HFFc6 (cell line): ENCODE measurements around the gene CDH1. TPM values are rescaled to one million over a fixed set of nuclear protein-coding genes. Genes with fewer than 3 reads are reported as not detected.

Experiments used
- DNase-seq: peaks from one replicate; pipeline ENCODE4 v3.0.0-alpha.2; 2018
- H3K27ac Mint-ChIP-seq: 2 replicates; pipeline ENCODE4 v1.8.0; 2020; ENCODE audit warnings: mild to moderate bottlenecking, mixed read lengths
- H3K27me3 Mint-ChIP-seq: 2 replicates; pipeline ENCODE4 v1.8.0; 2021; ENCODE audit warnings: mild to moderate bottlenecking, moderate library complexity, mixed read lengths; ENCODE audit not compliant: insufficient read depth
- H3K36me3 Mint-ChIP-seq: 2 replicates; pipeline ENCODE4 v1.8.0; 2021; ENCODE audit warnings: low read depth, mixed read lengths
- H3K4me1 Mint-ChIP-seq: 2 replicates; pipeline ENCODE4 v1.8.0; 2020; ENCODE audit warnings: low read depth, mixed read lengths
- H3K4me3 Mint-ChIP-seq: 2 replicates; pipeline ENCODE4 v1.8.0; 2020; ENCODE audit warnings: mild to moderate bottlenecking, moderate library complexity, mixed read lengths
- H3K9me3 Mint-ChIP-seq: 2 replicates; pipeline ENCODE4 v1.8.0; 2020; ENCODE audit warnings: mild to moderate bottlenecking, mixed read lengths
- total RNA-seq, 6 experiments: library from RNA; stranded (reverse); fragmentation: NEBNext Ultra II Directional; extraction: Animal tissue kit (Norgen Biotek cat#: 25700); gene quantifications; 2 replicates in 1 of 6; 3 replicates in 5 of 6; pipeline ENCODE4 v1.2.3, GENCODE V29; 2021
- TF ChIP-seq, protein P1 (sequence below): fragments of 200-600 bp; sonication (generic); IDR thresholded peaks from 2 replicates; pipeline ENCODE4 v1.5.0; 2021; ENCODE audit warnings: antibody characterized with exemption, mild to moderate bottlenecking

Gene CDH1
- total RNA-seq, 6 experiments from 2014 or later: 0.24 to 1.4 (median 0.41) TPM

DNA sequence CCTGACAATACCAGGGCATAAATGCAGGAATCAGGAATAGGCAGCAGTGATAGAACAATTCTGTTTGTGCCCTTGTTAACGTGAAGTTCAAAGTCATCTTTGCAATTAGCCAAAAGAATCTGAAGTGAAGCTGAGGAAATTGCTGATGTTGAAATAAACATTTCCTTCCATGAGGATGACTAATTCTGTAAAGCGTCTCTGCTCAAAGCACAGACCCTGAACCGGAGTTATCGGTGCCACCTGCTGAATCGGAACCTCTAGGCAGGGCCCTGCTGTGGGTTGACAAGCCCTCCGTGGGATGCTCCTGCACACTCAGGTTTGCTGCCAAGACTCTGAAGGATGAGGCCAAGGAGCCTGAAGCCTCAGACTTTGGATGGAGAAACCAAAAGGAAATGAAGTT lies 37.0 kb upstream of the CDH1 start:
- H3K27me3 Mint-ChIP-seq: peaks cover 11% of the 10 kb centered on the region
- TF ChIP-seq, protein P1, sequence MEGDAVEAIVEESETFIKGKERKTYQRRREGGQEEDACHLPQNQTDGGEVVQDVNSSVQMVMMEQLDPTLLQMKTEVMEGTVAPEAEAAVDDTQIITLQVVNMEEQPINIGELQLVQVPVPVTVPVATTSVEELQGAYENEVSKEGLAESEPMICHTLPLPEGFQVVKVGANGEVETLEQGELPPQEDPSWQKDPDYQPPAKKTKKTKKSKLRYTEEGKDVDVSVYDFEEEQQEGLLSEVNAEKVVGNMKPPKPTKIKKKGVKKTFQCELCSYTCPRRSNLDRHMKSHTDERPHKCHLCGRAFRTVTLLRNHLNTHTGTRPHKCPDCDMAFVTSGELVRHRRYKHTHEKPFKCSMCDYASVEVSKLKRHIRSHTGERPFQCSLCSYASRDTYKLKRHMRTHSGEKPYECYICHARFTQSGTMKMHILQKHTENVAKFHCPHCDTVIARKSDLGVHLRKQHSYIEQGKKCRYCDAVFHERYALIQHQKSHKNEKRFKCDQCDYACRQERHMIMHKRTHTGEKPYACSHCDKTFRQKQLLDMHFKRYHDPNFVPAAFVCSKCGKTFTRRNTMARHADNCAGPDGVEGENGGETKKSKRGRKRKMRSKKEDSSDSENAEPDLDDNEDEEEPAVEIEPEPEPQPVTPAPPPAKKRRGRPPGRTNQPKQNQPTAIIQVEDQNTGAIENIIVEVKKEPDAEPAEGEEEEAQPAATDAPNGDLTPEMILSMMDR: no peak
- peaks cover 14% of the 10 kb centered on the region for H3K4me1 Mint-ChIP-seq
- no peak overlapping the region for H3K4me3 Mint-ChIP-seq
- no peak overlapping the region for H3K27ac Mint-ChIP-seq
- peak; percentile 4 for DNase-seq
- no peaks in the 10 kb centered on the region for H3K36me3 Mint-ChIP-seq
- no peaks in the 10 kb centered on the region for H3K9me3 Mint-ChIP-seq

DNA sequence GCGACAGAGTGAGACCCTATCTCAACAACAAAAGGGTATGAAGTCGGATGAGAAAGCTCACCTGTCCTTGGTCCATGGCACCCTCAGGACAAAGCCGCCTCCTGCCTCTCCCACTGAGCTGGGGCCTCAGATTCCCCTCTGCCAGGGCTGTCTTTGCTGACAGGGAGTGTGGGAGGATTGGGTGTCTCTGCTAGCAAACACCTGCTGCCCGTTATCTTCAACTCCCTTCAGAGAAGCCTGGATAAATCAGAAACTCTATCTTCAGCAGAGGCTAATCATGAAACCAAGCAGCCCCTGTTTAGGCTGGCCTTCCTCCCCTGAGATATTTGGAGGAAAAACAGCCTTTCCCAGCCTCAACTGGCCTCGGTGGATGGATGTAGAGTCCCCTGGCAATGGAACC lies 36.3 kb upstream of the CDH1 start:
- Mint-ChIP-seq H3K4me1 (peaks cover 14% of the 10 kb centered on the region), H3K9me3 (no peaks in the 10 kb centered on the region), H3K27ac (no peak overlapping the region), H3K36me3 (no peaks in the 10 kb centered on the region), H3K27me3 (peaks cover 10% of the 10 kb centered on the region), H3K4me3 (no peak overlapping the region)
- TF ChIP-seq, protein P1: no peak
- DNase-seq: no peak

- Mint-ChIP-seq H3K9me3 (no peaks in the 10 kb centered on the region), H3K27me3 (peaks cover 11% of the 10 kb centered on the region), H3K4me1 (peaks cover 20% of the 10 kb centered on the region), H3K27ac (no peak overlapping the region), H3K36me3 (no peaks in the 10 kb centered on the region), H3K4me3 (no peak overlapping the region)
- peak; percentile 63 for DNase-seq
- TF ChIP-seq, protein P1: peak; percentile 87
Measured at GRCh38 chr16:68704232-68704867, 32.7 kb upstream of the CDH1 start.

DNA sequence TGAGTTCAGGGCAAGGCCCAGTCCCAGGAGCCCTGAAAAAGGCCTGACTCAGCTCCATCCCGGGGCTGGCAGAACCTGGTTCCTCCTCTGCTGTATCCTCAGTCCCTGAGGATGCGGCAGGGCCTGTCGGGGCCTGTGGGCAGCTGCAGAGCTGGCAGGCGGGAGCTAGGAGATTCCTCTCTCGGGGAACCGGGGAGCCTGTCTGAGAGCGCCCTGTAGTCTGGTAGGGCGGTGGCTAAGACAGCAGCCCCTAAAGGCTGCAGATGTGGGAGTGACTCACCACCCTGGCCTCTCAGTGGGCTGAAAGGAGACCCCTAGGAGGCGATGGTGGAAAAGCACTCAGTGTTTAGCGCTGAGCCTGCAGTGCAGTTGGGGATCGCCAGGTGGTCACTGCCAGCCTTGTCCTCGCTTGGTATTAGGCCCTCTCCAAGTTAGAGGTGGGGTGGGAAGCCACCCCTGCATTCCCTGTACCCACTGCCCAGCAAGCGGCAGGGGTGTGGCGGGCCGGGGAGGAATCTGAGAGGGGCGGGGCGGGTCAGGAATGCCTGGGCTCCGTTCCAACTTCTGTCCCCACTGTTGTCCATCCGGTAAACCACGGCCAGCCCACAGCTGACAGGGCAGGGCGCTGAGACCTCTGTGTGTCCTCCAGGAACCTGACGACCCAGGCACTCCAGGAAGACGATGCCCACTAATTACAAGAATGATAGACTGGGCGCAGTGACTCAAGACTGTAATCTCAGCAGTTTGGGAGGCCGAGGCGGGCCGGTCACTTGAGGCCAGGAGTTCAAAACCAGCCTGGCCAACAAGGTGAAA lies 29.5 kb upstream of the CDH1 start:
- no peaks in the 10 kb centered on the region for H3K36me3 Mint-ChIP-seq
- DNase-seq: no peak
- no peaks in the 10 kb centered on the region for H3K9me3 Mint-ChIP-seq
- H3K4me3 Mint-ChIP-seq: no peak overlapping the region
- peaks cover 28% of the 10 kb centered on the region for H3K27me3 Mint-ChIP-seq
- TF ChIP-seq, protein P1: no peak
- peaks cover 17% of the 10 kb centered on the region for H3K4me1 Mint-ChIP-seq
- H3K27ac Mint-ChIP-seq: no peak overlapping the region

GRCh38 chr16:68710211-68710610 lies 26.9 kb upstream of the CDH1 start:
- H3K36me3 Mint-ChIP-seq: no peaks in the 10 kb centered on the region
- TF ChIP-seq, protein P1: no peak
- DNase-seq: no peak
- no peak overlapping the region for H3K27ac Mint-ChIP-seq
- H3K27me3 Mint-ChIP-seq: peaks cover 24% of the 10 kb centered on the region
- H3K4me1 Mint-ChIP-seq: peaks cover 12% of the 10 kb centered on the region
- H3K9me3 Mint-ChIP-seq: no peaks in the 10 kb centered on the region
- H3K4me3 Mint-ChIP-seq: no peak overlapping the region
